Hippocampal formation (tissue), 2 donors: ENCODE data around the gene SLC9A9.

ENCODE experiments used
- DNase-seq, 2 donors: peaks; one replicate each; lab custom pipeline; 2025; lab: John Stamatoyannopoulos, UW

The SLC9A9 gene

DNA sequence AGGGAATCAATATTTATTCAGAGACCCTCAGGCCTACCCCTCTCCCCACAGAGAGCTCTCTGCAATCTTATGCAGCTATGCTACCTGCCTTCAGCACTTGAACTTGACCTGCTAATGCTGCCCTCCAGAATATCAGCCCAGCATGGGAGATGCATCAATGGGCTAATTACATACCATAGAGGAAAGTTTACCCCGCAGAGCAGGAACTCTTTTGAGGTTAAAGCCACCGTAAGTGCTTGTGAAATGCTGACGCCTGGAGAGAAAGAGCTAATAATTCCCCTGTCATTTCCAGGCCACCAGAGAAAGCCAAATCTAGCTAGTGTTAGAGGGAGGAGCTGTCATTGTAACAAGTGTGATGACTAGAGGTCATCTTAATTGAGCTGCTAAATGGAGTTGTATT is 601.2 kb downstream of the SLC9A9 start:
- DNase-seq, result no peak

- no peak for DNase-seq
Observed at GRCh38 chr3:143245692-143246091, 602.6 kb downstream of the SLC9A9 start.

GRCh38 chr3:143244516-143245063 is 603.7 kb downstream of the SLC9A9 start:
- no peak for DNase-seq

DNA sequence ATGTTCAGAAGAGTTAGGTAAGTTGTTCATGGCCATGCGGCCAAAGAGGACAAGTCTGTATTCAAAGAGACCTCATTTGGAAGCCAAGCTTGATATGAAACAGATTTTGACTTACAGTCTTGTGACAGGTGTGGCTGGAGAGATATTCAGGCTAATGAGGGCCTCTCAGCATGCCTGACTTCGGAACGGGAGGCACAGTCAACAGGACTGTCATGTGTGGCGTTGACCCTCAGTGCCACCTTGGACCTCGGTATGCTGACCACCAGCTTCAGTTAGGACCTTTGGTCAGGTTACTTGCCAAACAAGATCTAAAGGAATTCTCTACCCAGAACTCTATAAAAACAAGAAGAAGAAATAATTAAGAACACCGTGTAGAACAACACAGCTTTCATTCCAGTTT is 604.6 kb downstream of the SLC9A9 start:
- no peak for DNase-seq

- no peak for DNase-seq
Observed at GRCh38 chr3:143242691-143243090, 605.6 kb downstream of the SLC9A9 start.

DNA sequence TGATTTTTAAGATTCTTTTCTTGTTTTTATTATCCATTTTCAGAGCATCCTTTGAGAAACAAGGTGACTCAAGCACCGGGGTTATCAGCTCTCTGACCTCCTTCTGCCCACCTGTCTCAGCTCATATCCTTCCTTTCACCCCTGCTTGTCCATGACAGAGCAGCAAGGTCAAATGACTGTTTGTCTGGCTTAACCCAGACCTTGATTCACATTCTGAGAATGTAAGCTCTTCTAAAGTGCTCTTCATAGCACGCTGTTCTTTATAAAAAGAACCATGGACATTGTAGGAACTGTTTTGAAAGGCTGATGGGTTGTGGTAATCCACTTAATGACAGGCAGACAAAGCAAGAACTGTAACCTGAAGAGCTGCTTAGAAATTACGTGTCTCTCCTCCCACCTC is 606.2 kb downstream of the SLC9A9 start:
- DNase-seq, result no peak

DNA sequence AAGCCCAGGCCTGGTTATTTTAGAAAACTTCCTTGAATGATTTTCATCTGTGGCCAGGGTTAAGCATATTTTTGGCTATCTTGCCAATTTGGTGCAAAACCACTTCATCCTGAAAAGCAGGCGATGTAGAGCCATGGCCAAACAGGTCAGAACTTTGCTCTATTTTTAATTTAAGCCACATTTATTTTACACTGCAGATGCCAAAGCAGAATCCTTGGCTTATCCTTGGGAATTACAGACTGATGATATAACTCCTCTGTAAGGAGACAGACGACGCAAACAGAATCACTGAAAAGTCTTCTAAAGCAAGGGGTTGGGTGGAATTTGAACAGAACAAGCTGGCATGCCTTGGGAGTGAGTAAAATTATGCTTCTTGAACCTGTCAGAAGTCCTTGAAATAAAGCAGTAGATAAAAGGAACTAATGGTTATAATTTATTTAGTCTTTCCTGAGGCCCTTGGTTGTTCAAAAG is 606.8 kb downstream of the SLC9A9 start:
- DNase-seq, result no peak

GRCh38 chr3:143240886-143241285 is 607.4 kb downstream of the SLC9A9 start:
- DNase-seq, result no peak

DNA sequence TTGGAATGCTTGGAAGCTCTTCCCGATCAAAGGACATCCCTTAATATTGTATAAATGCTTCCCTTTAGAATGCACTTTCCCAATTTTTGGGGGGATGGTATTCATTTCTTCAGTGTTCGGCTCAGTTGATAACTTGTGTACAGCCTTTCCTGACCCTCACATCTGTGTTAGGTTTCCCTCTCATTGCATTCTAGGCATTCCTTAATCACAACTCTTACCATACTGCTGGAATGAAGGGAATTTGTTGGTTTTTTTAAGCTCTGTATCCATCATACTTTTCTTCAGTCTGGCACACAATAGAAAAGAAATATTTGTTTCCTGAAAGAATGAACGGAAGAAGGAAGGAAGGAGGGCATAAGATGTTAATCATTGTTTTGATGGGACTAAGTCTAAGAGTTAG is 609.2 kb downstream of the SLC9A9 start:
- DNase-seq, result no peak

DNA sequence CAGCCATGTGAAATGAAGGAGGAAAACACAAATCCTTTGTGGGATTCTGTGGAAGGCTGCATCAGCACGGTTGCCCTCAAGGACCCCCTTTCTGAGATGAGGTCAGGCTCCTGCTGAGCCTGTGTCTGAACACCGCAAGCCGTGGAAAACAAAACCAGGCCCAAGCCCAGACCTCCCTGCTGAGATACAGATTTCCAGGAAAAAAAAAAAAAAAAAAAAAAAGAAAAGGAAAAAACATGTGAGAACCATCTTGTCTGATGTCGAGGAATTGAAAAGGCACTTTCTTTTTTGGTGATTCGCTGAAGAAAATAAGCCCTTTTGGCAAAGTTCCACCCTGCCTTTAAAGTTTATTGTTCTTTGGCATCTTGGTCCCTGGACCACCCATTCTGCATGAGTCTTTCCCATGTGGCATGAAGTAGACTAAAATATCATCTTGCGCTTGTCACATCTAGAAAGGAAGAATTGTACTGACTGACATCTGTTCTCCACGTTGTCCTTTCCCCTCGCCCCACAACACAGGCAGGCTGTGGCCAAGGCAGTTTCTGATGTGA is 611.1 kb downstream of the SLC9A9 start:
- no peak for DNase-seq

DNA sequence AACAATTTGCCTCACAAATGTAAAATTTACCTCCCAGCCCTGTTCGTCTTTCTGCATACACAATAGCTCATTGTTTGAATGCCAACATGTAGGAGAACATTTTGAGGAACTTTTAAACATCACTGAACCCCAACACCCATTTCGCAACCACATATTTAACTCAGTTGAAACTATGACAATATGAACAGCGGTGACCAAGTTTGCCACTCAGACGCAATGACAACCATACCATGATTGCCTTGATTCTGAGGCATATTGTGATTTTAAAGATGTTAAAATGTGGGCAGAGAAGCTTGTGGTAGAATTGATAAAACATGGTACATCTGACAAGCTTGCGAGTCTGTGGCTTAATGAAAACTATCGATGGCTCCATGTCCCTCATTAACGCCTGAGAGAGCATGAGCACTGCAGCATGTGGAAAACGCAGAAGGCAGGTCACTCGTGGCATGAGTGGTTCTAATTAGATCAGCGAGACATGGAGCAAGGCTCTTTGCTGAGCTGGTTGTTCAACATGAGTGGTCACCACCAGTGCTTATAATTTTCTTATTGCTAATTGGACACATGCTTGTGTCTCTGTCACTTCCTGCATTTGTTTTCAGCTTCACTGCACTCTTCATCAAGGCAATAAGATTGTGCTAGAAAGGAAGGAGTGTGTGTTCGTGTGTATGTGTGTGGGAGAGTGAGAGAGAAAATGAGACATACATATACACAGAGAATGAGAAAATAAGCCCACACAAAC is 611.9 kb downstream of the SLC9A9 start:
- no peak for DNase-seq

DNA sequence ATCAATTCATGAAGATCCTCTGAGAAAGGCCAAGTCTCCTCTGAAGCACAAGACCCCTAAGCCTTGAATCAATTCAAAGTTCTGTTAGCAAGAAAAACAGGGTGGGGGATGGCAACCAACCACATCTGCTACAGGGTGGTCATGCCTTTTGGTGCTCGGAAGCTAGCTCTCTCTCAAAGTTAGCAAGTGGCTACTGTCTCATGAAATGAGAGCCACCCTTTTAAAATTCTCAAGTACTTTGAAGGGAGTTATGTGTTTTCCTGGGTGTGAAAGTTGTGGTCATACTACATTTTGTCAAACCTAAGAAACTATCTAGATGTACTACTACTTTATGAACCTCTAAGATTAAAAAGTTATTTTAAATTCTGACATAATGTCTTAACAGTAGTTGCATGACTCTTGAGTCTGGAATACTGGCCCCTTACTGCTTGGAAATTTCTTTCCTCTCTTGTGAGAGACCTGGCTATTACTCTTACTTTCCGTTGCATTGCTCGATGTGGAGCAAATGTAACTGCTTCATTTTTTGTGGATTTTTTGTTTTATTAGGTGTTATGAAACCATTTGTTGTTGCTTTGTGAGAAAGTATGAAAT is 612.6 kb downstream of the SLC9A9 start:
- DNase-seq, result no peak

- no peak for DNase-seq
Observed at GRCh38 chr3:143234526-143234925, 613.7 kb downstream of the SLC9A9 start.

- DNase-seq, result no peak
Observed at GRCh38 chr3:143232981-143233380, 615.3 kb downstream of the SLC9A9 start.

DNA sequence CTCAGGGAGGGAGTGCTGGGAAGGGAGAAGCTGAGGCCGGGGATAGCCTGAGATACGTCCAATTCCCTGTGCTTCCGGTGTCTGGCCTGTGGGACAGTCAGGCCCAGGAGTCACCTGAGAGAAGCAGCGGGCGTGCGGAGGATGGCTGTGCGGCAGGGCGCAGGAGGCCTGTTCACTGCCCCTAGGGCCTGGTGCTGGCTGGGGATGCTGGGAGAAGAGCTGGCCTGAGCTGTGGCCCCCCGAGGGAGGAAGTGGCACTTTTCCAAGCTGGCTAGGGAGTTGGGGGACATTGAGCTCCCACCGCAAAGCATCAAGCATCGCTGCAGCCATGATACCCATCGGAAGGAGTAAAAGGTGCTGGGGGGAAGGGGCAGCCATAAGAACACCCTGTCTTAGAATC is 619.9 kb downstream of the SLC9A9 start:
- DNase-seq, result no peak

- no peak for DNase-seq
Observed at GRCh38 chr3:143226678-143227291, 621.5 kb downstream of the SLC9A9 start.

GRCh38 chr3:143224716-143225115 is 623.6 kb downstream of the SLC9A9 start:
- DNase-seq, result no peak

GRCh38 chr3:143222981-143223380 is 625.3 kb downstream of the SLC9A9 start:
- no peak for DNase-seq

DNA sequence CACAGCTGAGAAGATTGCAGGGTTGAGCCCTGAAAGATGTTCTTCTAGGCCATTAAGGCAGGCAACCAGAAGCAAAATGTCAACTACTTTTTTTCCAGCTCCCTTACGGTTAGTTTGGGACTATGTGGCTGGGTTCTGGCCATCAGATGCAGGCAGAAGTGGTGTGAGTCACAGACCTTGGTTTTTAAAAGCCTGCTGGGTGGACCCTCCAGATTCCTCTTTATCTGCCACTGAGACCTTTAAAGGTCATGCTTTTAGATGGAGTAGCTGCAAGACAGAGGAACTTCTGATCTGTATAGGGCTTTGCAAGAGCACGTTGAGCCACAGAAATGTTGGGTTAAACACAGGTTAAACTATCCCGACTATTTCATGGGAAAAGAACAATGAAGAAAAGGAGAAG is 625.8 kb downstream of the SLC9A9 start:
- no peak for DNase-seq

DNA sequence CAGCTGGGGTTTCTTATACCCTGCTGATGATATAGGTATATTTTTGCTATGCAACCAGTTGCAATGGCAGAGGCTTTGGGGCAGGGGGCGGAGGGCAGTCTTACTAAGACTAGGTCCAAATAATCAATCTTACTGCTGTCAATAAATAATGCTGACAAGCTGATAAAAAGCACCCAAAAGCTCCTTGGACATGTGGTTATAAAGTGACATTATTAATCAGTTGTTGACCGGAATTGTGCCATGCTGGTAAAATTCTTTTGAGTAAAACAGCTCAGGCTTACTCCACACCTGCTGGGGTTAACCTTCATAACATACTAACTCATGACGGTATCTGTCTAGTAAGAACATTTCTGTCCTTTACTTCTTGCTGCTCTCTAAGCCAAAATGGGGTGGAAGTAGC is 626.8 kb downstream of the SLC9A9 start:
- DNase-seq, result no peak

DNA sequence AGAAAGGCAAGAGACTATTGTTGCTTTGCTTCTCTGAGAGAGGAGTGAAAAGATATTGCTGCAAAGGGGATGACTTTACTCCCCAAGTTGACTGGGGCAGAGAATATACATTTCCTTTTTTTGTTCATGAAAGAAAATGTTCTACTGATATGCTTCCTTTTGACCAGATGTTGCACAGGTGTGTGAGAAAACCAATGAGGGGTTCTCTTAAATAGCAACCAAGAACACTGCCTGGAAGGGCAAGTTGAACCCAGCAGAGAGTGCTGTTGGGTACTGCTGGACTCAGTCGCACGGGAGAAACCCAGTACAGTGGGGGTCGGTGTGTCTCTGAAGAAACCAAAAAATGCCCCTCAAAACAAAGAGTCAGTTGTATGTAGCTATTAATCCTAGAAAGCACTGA is 627.5 kb downstream of the SLC9A9 start:
- DNase-seq, result no peak

- DNase-seq, result no peak
Observed at GRCh38 chr3:143218166-143218835, 630.0 kb downstream of the SLC9A9 start.
